Activated CD8-positive, alpha-beta T cell treated with anti-CD3 and anti-CD28 coated beads for 36 hours (primary cell): ENCODE data around the gene ANKRD42. TPM values are rescaled to one million over a fixed set of nuclear protein-coding genes. Genes with fewer than 3 reads are reported as not detected.
"Not testable (repeated sequence)": the region's sequence is repeated elsewhere in the genome, so short reads cannot be mapped to it uniquely, and the experiment has no call there.

Source experiments
- ATAC-seq: fragments of 200-7000 bp; cut with Tn5 transposase; one replicate; pipeline ENCODE4 v1.10.0; 2021; ENCODE audit warnings: mild to moderate bottlenecking, moderate library complexity
- CTCF ChIA-PET: fragments of 350-600 bp; sonication (Branson Sonifier 250); formaldehyde crosslinking; loops from one replicate; lab custom pipeline; 2021; ENCODE audit warnings: antibody characterized with exemption; lab: Charles Lee
- POLR2A ChIA-PET: fragments of 350-600 bp; sonication (Branson Sonifier 250); formaldehyde crosslinking; loops from one replicate; lab custom pipeline; 2021; ENCODE audit warnings: antibody characterized with exemption; lab: Charles Lee
- DNase-seq: peaks from one replicate; pipeline ENCODE4 v3.0.0-alpha.2; 2020
- H3K27ac Mint-ChIP-seq: one replicate; pipeline ENCODE4 v1.8.0; 2021; ENCODE audit warnings: mild to moderate bottlenecking, mixed read lengths
- H3K27me3 Mint-ChIP-seq: one replicate; pipeline ENCODE4 v1.8.0; 2021; ENCODE audit warnings: mixed read lengths
- H3K36me3 Mint-ChIP-seq: one replicate; pipeline ENCODE4 v1.8.0; 2021; ENCODE audit warnings: low read depth, mixed read lengths
- H3K4me1 Mint-ChIP-seq: one replicate; pipeline ENCODE4 v1.8.0; 2021; ENCODE audit warnings: low read depth, mixed read lengths
- H3K4me3 Mint-ChIP-seq: one replicate; pipeline ENCODE4 v1.8.0; 2021; ENCODE audit warnings: mild to moderate bottlenecking, moderate library complexity, mixed read lengths
- H3K9me3 Mint-ChIP-seq: one replicate; pipeline ENCODE4 v1.8.0; 2021; ENCODE audit warnings: mixed read lengths
- CTCF ChIP-seq: fragments of 200-600 bp; IDR thresholded peaks from one replicate; pipeline ENCODE4 v1.8.0; 2022; ENCODE audit warnings: antibody characterized with exemption, mild to moderate bottlenecking
- intact Hi-C: fragments of 100-400 bp; cut with micrococcal nuclease; formaldehyde crosslinking; loops from one replicate; pipeline ENCODE4 v1.10.0; 2022
- total RNA-seq, 2 experiments: library from RNA; stranded (reverse); gene quantifications; one replicate each; pipeline ENCODE4 v1.2.3, GENCODE V29; 2021

The ANKRD42 gene
- total RNA-seq, 2 experiments from 2014 or later: 3.8 to 4.7 TPM

GRCh38 chr11:83265331-83265730 is 71.8 kb downstream of the ANKRD42 start:
- Mint-ChIP-seq H3K4me1 (peaks cover 13% of the 10 kb centered on the region), H3K27me3 (no peaks in the 10 kb centered on the region), H3K36me3 (peaks cover 33% of the 10 kb centered on the region), H3K4me3 (no peak overlapping the region), H3K27ac (no peak overlapping the region), H3K9me3 (no peaks in the 10 kb centered on the region)
- intact Hi-C loops: no loop called here
- POLR2A ChIA-PET: no interaction called here
- ATAC-seq: no peak
- TF ChIP-seq CTCF: no peak
- CTCF ChIA-PET: interaction anchor here (0.8 kb wide), 1 partner anchor 9 kb away, joined by 4 read pairs; no protein-coding TSS in a partner anchor
- no peak for DNase-seq

DNA sequence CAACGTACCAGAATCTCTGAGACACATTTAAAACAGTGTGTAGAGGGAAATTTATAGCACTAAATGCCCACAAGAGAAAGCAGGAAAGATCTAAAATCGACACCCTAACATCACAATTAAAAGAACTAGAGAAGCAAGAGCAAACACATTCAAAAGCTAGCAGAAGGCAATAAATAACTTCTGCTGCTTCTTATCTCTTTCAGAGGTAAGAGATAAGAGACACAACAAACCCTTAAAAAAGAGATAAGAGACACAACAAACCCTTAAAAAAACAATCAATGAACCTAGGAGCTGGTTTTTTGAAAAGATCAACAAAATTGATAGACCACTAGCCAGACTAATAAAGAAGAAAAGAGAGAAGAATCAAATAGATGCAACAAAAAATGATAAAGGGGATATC is 75.6 kb downstream of the ANKRD42 start:
- DNase-seq, H3K9me3 Mint-ChIP-seq, H3K4me3 Mint-ChIP-seq, intact Hi-C loops, POLR2A ChIA-PET, H3K27ac Mint-ChIP-seq, CTCF ChIA-PET, H3K27me3 Mint-ChIP-seq, ATAC-seq: not testable (repeated sequence)
- Mint-ChIP-seq H3K36me3 (peaks cover 54% of the 10 kb centered on the region), H3K4me1 (peaks cover 25% of the 10 kb centered on the region)

- Mint-ChIP-seq H3K36me3 (peaks cover 45% of the 10 kb centered on the region), H3K4me1 (peaks cover 25% of the 10 kb centered on the region)
- DNase-seq, H3K27ac Mint-ChIP-seq, POLR2A ChIA-PET, CTCF ChIA-PET, H3K27me3 Mint-ChIP-seq, H3K4me3 Mint-ChIP-seq, ATAC-seq, H3K9me3 Mint-ChIP-seq, intact Hi-C loops: not testable (repeated sequence)
Observed at GRCh38 chr11:83271734-83272133, 78.2 kb downstream of the ANKRD42 start.

- H3K9me3 Mint-ChIP-seq: no peaks in the 10 kb centered on the region
- no peak for TF ChIP-seq CTCF
- peaks cover 25% of the 10 kb centered on the region for H3K4me1 Mint-ChIP-seq
- H3K27me3 Mint-ChIP-seq: no peaks in the 10 kb centered on the region
- peaks cover 48% of the 10 kb centered on the region for H3K36me3 Mint-ChIP-seq
- CTCF ChIA-PET: interaction anchor here (2.1 kb wide), 1 partner anchor 23 kb away, joined by 8 read pairs; no protein-coding TSS in a partner anchor
- H3K27ac Mint-ChIP-seq: no peak overlapping the region
- POLR2A ChIA-PET: no interaction called here
- H3K4me3 Mint-ChIP-seq: no peak overlapping the region
- no peak for DNase-seq
- intact Hi-C loops: no loop called here
- ATAC-seq: peak; percentile 49
Observed at GRCh38 chr11:83272627-83273026, 79.1 kb downstream of the ANKRD42 start.

DNA sequence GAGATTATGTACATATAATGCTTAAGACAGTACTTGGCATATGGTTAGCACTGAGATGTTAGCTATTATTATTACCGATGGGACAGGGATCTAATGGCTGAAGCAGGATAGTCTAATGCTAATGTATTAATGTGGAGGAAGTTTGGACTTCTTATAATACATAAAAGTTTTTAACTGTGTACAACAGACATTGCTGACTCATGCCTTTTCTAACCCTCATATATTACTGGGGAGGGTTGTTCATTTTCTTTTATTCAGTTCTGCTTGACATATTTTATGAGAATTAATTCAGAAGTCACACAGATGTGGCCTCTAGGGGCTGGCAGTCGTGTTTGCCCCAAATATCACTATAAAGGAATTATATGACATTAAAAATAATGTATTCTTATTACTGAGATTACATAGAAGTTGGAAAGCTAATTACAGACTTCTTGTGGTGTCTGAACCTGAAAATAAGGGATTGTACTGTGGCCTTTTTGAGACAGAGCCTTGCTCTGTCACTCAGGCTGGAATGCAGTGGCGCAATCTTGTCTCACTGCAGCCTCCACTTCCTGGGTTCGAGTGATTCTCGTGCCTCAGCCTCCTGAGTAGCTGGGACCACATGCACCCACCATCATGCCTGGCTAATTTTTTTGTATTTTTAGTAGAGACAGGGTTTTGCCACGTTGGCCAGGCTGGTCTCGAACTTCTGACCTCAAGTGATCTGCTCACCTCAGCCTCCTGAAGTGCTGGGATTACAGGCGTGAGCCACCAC is 82.6 kb downstream of the ANKRD42 start:
- ATAC-seq (no peak), DNase-seq (no peak)
- ChIA-PET POLR2A (no interaction called here), CTCF (interaction anchor here (1.1 to 1.2 kb wide), 2 partner anchors 20 to 409 kb away, joined by 3 read pairs; no protein-coding TSS in a partner anchor)
- no peak overlapping the region for H3K4me3 Mint-ChIP-seq
- TF ChIP-seq CTCF: no peak
- no peak overlapping the region for H3K27ac Mint-ChIP-seq
- no peaks in the 10 kb centered on the region for H3K9me3 Mint-ChIP-seq
- H3K4me1 Mint-ChIP-seq: peaks cover 15% of the 10 kb centered on the region
- peaks cover 29% of the 10 kb centered on the region for H3K36me3 Mint-ChIP-seq
- intact Hi-C loops: no loop called here
- H3K27me3 Mint-ChIP-seq: no peaks in the 10 kb centered on the region

DNA sequence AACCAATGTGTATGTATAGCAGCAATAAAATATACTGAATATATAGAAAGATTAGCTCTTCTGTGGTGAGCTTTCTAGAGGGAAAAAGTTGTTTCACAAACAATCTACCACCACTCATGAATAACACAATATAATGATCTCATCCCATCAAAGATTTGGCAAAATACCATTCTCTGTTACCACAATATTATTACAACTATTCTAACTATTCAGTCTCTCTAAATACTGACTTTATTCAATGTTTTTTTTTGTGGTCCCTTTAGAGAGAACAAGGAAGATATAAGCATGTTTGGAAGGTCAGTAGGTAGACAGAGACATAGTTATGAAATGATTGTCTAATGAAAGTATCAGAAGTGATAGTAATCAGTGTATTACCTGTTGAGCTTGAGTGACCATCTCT is 84.8 kb downstream of the ANKRD42 start:
- intact Hi-C loops: no loop called here
- CTCF ChIA-PET: interaction anchor here (1.0 to 1.5 kb wide), 2 partner anchors 15 to 29 kb away, joined by 4 read pairs; no protein-coding TSS in a partner anchor
- Mint-ChIP-seq H3K9me3 (no peaks in the 10 kb centered on the region), H3K4me1 (peaks cover 13% of the 10 kb centered on the region), H3K36me3 (peaks cover 13% of the 10 kb centered on the region), H3K4me3 (no peak overlapping the region), H3K27ac (no peak overlapping the region), H3K27me3 (no peaks in the 10 kb centered on the region)
- TF ChIP-seq CTCF: no peak
- no peak for ATAC-seq
- POLR2A ChIA-PET: no interaction called here
- DNase-seq: no peak
